Effector memory CD4-positive, alpha-beta T cell (primary cell): ENCODE measurements around the gene GALR1.

Source experiments
- DNase-seq, 3 donors: peaks; one replicate each; pipeline ENCODE4 v3.0.0-alpha.2; 2020
- H3K27ac ChIP-seq: 2 replicates; pipeline ENCODE4 v1.7.0; 2013; ENCODE audit warnings: mild to moderate bottlenecking, low read length, moderate library complexity; ENCODE audit not compliant: insufficient read depth, poor library complexity, severe bottlenecking
- H3K27me3 ChIP-seq: replicated peaks from 2 replicates; pipeline ENCODE4 v1.7.0; 2013; ENCODE audit warnings: mild to moderate bottlenecking, low read length; ENCODE audit not compliant: insufficient read depth, control insufficient read depth, poor library complexity, severe bottlenecking
- H3K36me3 ChIP-seq: 2 replicates; pipeline ENCODE4 v1.7.0; 2013; ENCODE audit warnings: mild to moderate bottlenecking, low read length, moderate library complexity; ENCODE audit not compliant: control insufficient read depth, insufficient read depth
- H3K4me1 ChIP-seq: 2 replicates; pipeline ENCODE4 v1.7.0; 2013; ENCODE audit warnings: low read length, mild to moderate bottlenecking; ENCODE audit not compliant: control insufficient read depth, insufficient read depth, poor library complexity, severe bottlenecking
- H3K4me3 ChIP-seq: 2 replicates; pipeline ENCODE4 v1.7.0; 2013; ENCODE audit warnings: low read length, low read depth, mild to moderate bottlenecking; ENCODE audit not compliant: insufficient read depth, poor library complexity, severe bottlenecking
- H3K9me3 ChIP-seq: 2 replicates; pipeline ENCODE4 v1.7.0; 2013; ENCODE audit warnings: mild to moderate bottlenecking, low read length, moderate library complexity; ENCODE audit not compliant: control insufficient read depth

Gene GALR1

DNA sequence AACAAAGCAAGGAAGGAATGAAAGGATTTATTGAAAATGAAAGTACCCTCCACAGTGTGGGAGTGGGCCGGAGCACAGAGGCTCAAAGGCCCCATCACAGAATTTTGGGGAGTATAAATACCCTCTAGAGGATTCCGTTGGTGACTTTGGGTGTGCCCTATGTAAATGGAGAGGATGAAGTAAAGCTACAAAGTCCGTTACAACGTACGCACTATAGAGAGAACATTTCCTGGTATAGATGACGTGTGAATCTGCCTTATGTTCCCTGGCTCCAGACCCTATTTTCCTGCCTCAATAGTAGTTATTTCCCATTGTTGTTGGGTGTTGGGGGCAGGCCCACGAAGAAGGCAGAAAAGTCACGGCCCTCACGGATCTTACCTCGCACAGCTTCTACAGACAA lies 65.3 kb downstream of the GALR1 start:
- H3K36me3 ChIP-seq = no peaks in the 10 kb centered on the region
- H3K27me3 ChIP-seq = no peaks in the 10 kb centered on the region
- no peaks in the 10 kb centered on the region for H3K4me1 ChIP-seq
- DNase-seq = no peak
- H3K4me3 ChIP-seq = no peak overlapping the region
- H3K27ac ChIP-seq = no peak overlapping the region
- H3K9me3 ChIP-seq = no peaks in the 10 kb centered on the region

DNA sequence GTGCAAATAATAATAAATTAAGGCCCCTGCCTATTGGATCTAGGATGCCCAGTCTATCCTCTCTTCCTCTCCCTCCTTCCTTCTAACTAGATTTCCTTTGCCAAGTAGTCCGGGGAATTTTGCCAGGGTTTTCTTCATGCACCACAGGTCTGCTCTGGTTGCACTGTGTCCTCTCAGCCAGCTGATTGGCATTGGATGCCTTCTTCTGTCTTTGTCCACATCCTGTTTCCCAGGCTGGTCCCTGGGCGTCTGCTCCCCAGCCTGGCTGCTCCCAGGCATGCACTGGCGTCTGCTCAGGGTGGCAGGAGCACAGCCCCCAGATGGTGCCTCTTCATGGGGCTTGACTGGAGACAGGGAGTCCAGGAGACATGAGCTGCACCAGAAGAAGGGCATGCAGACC lies 66.4 kb downstream of the GALR1 start:
- no peak overlapping the region for H3K27ac ChIP-seq
- H3K27me3 ChIP-seq = no peaks in the 10 kb centered on the region
- H3K9me3 ChIP-seq = no peaks in the 10 kb centered on the region
- no peaks in the 10 kb centered on the region for H3K4me1 ChIP-seq
- H3K36me3 ChIP-seq = no peaks in the 10 kb centered on the region
- no peak for DNase-seq
- no peak overlapping the region for H3K4me3 ChIP-seq

- Histone ChIP-seq H3K27ac (no peak overlapping the region), H3K9me3 (no peaks in the 10 kb centered on the region), H3K27me3 (no peaks in the 10 kb centered on the region), H3K4me3 (no peak overlapping the region), H3K4me1 (no peaks in the 10 kb centered on the region), H3K36me3 (no peaks in the 10 kb centered on the region)
- no peak for DNase-seq
Measured at GRCh38 chr18:77316641-77317040, 67.0 kb downstream of the GALR1 start.

GRCh38 chr18:77320971-77321559 lies 71.4 kb downstream of the GALR1 start:
- DNase-seq = no peak
- H3K36me3 ChIP-seq = no peaks in the 10 kb centered on the region

GRCh38 chr18:77321823-77322805 lies 72.5 kb downstream of the GALR1 start:
- H3K27ac ChIP-seq = no peak overlapping the region
- no peaks in the 10 kb centered on the region for H3K4me1 ChIP-seq

More at GRCh38 chr18:77320971-77321559, 71.4 kb downstream of the GALR1 start:
- no peaks in the 10 kb centered on the region for H3K27me3 ChIP-seq
- H3K4me1 ChIP-seq = no peaks in the 10 kb centered on the region
- no peak overlapping the region for H3K27ac ChIP-seq
- H3K9me3 ChIP-seq = no peaks in the 10 kb centered on the region
- no peak overlapping the region for H3K4me3 ChIP-seq

GRCh38 chr18:77323640-77324299 lies 74.1 kb downstream of the GALR1 start:
- Histone ChIP-seq H3K9me3 (no peaks in the 10 kb centered on the region), H3K4me3 (no peak overlapping the region), H3K27ac (no peak overlapping the region), H3K4me1 (no peaks in the 10 kb centered on the region), H3K27me3 (no peaks in the 10 kb centered on the region), H3K36me3 (no peaks in the 10 kb centered on the region)
- DNase-seq = no peak

More at GRCh38 chr18:77321823-77322805, 72.5 kb downstream of the GALR1 start:
- Histone ChIP-seq H3K9me3 (no peaks in the 10 kb centered on the region), H3K27me3 (no peaks in the 10 kb centered on the region), H3K4me3 (no peak overlapping the region), H3K36me3 (no peaks in the 10 kb centered on the region)
- no peak for DNase-seq
